Stomach (tissue), 9 donors: ENCODE data around the gene MBD3L2. TPM values are rescaled to one million over a fixed set of nuclear protein-coding genes. Genes with fewer than 3 reads are reported as not detected.

ENCODE experiments used
- DNase-seq, 2 donors: peaks; one replicate each; pipeline versions ENCODE4 v3.0.0 to v3.0.0-alpha.2; 2013 to 2019
- H3K27ac ChIP-seq, 5 donors: fragments of 200-600 bp in 4 of 5; sonication (generic) in 4 of 5; one replicate each; pipeline ENCODE4 v1.5.1; 2013 to 2019; ENCODE audit warnings: mild to moderate bottlenecking in 1 of 5, moderate library complexity in 1 of 5
- H3K27me3 ChIP-seq, 3 donors: fragments of 200-600 bp; sonication (generic); one replicate each; pipeline ENCODE4 v1.5.1; 2017 to 2019; ENCODE audit warnings: mixed run types in 1 of 3
- H3K36me3 ChIP-seq, 4 donors: fragments of 200-600 bp; sonication (generic); 1 replicate in 3 of 4; 2 replicates in 1 of 4; pipeline ENCODE4 v1.5.1; 2016 to 2019
- H3K4me1 ChIP-seq, 4 donors: fragments of 200-600 bp; sonication (generic); one replicate each; pipeline ENCODE4 v1.5.1; 2016 to 2019
- H3K4me3 ChIP-seq, 4 donors: fragments of 200-600 bp; sonication (generic) in 3 of 4; one replicate each; pipeline ENCODE4 v1.5.1; 2016 to 2019; ENCODE audit warnings: mild to moderate bottlenecking in 1 of 4
- H3K9me3 ChIP-seq, 4 donors: fragments of 200-600 bp; sonication (generic); one replicate each; pipeline ENCODE4 v1.5.1; 2016 to 2019
- EP300 ChIP-seq: sonication (generic); formaldehyde crosslinking; IDR thresholded peaks from one replicate; pipeline ENCODE4 v1.6.1; 2017; ENCODE audit warnings: antibody characterized with exemption
- POLR2A ChIP-seq, 4 donors: fragments of 450-650 bp; IDR thresholded peaks; one replicate each; pipeline ENCODE4 v1.6.1; 2016; ENCODE audit warnings: antibody characterized with exemption in 4 of 4, control low read depth in 2 of 4, mild to moderate bottlenecking in 1 of 4, moderate library complexity in 1 of 4
- POLR2AphosphoS5 ChIP-seq, 3 donors: sonication (generic); formaldehyde crosslinking; IDR thresholded peaks; one replicate each; pipeline ENCODE4 v1.6.1; 2016; ENCODE audit warnings: antibody characterized with exemption in 3 of 3
- WGBS, 5 donors: extraction: QIAGEN DNeasy Blood & Tissue Kit in 3 of 5; methylation state at CpG; one replicate each; pipeline versions ENCODE4 v1.1.5 to v1.1.7; 2013 to 2018; 5-methylcytosine and 5-hydroxymethylcytosine counted together
- intact Hi-C: fragments of 100-400 bp; cut with DNase I; formaldehyde crosslinking; loops from one replicate; pipeline ENCODE4 v1.15.1; 2023; ENCODE audit warnings: low total_unique reads
- polyA plus RNA-seq, 3 donors: library from polyadenylated mRNA; stranded (reverse); fragments of 200-250 nt; gene quantifications; one replicate each; pipeline ENCODE4 v1.2.3, GENCODE V29; 2013
- total RNA-seq, 5 donors: library from RNA; depleted of rRNA; stranded (reverse); fragments of >200 nt; gene quantifications; one replicate each; pipeline versions ENCODE4 v1.1.0 to v1.2.3, GENCODE V29; 2014 to 2016
- TF ChIP-seq, protein P1 (sequence below), 7 experiments: fragments of 450-650 bp in 4 of 7; fragments of 200-600 bp in 3 of 7; sonication (generic) in 3 of 7; IDR thresholded peaks; one replicate each; pipeline ENCODE4 v1.5.1; 2016 to 2019; ENCODE audit warnings: antibody characterized with exemption in 7 of 7, control low read depth in 2 of 7, mild to moderate bottlenecking in 1 of 7
- donor health status: healthy with polysubstance abuse.
- donor health status: Bipolar disorder and iron deficiency.
- donor health status: healthy.

Gene MBD3L2
- total and polyA plus RNA-seq, 8 donors = not detected

DNA sequence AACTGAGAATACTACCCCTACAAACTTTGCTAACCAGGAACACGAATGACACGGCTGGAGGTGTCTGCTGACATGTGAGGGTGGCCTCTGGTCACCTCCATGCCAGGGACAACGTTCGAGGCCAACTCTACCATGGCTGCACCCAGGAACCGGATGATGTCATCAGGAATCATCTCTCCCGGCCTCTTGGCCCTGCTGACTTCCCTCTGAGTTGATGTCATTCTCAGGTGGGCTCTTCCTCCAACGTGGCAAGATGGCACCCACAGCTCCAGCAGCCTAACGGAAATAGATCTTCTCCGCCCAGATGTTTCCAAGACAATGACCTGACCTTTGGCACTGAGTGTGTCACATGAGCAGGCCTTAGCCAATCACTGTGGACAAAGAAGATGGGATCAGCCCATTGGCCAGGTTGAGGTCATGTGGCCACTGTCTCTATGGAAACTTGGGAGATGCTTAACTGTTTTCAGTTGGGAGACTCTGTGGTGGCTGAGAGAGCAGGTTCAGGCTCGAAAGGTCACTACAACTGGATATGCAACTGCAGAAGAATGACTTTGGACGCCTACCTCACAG is 42.9 kb upstream of the MBD3L2 start:
- no peak for DNase-seq
- H3K9me3 ChIP-seq = no peaks in the 10 kb centered on the region
- H3K27me3 ChIP-seq = peaks cover 0 to 7% (median 0%) of the 10 kb centered on the region in 3 donors
- TF ChIP-seq, protein P1, sequence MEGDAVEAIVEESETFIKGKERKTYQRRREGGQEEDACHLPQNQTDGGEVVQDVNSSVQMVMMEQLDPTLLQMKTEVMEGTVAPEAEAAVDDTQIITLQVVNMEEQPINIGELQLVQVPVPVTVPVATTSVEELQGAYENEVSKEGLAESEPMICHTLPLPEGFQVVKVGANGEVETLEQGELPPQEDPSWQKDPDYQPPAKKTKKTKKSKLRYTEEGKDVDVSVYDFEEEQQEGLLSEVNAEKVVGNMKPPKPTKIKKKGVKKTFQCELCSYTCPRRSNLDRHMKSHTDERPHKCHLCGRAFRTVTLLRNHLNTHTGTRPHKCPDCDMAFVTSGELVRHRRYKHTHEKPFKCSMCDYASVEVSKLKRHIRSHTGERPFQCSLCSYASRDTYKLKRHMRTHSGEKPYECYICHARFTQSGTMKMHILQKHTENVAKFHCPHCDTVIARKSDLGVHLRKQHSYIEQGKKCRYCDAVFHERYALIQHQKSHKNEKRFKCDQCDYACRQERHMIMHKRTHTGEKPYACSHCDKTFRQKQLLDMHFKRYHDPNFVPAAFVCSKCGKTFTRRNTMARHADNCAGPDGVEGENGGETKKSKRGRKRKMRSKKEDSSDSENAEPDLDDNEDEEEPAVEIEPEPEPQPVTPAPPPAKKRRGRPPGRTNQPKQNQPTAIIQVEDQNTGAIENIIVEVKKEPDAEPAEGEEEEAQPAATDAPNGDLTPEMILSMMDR (IDR thresholded peaks at IDR 0.05) = no peak
- no peak for TF ChIP-seq EP300
- no peak for TF ChIP-seq POLR2A (IDR thresholded peaks at IDR 0.05)
- no peak for TF ChIP-seq POLR2AphosphoS5 (IDR thresholded peaks at IDR 0.05)
- no peaks in the 10 kb centered on the region for H3K4me1 ChIP-seq
- no peaks in the 10 kb centered on the region for H3K36me3 ChIP-seq
- H3K27ac ChIP-seq = no peak overlapping the region
- 83 to 87% (median 86%) methylated on average over 6 to 11 of the region's 11 CpGs for WGBS, 5 donors
- intact Hi-C loops = no loop called here
- no peak overlapping the region for H3K4me3 ChIP-seq

DNA sequence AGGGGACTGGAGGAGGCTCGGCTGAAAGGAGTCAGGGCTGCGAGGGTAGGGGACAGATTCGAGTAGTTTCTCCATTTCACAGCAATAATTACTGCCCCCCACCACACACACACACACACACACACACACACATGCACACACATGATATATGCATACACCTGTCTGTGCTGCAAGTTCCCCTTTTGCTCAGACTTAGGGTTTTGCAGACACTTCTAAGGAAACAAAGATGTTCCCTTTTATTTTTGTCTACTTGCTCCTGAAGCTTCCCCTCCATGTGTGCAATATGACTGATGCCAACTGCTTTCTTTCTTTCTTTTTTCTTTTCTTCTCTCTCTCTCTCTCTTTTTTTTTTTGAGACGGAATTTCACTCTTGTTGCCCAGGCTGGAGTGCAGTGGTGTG is 41.3 kb upstream of the MBD3L2 start:
- Histone ChIP-seq H3K36me3 (no peaks in the 10 kb centered on the region), H3K4me3 (no peak overlapping the region), H3K4me1 (no peaks in the 10 kb centered on the region), H3K27me3 (no peaks in the 10 kb centered on the region), H3K9me3 (no peaks in the 10 kb centered on the region), H3K27ac (no peak overlapping the region)
- TF ChIP-seq POLR2AphosphoS5 (IDR thresholded peaks at IDR 0.05) = no peak
- TF ChIP-seq, protein P1 (IDR thresholded peaks at IDR 0.05) = no peak
- no peak for DNase-seq
- 49 to 67% (median 64%) methylated on average over 4 of the region's 4 CpGs for WGBS, 5 donors
- intact Hi-C loops = no loop called here

DNA sequence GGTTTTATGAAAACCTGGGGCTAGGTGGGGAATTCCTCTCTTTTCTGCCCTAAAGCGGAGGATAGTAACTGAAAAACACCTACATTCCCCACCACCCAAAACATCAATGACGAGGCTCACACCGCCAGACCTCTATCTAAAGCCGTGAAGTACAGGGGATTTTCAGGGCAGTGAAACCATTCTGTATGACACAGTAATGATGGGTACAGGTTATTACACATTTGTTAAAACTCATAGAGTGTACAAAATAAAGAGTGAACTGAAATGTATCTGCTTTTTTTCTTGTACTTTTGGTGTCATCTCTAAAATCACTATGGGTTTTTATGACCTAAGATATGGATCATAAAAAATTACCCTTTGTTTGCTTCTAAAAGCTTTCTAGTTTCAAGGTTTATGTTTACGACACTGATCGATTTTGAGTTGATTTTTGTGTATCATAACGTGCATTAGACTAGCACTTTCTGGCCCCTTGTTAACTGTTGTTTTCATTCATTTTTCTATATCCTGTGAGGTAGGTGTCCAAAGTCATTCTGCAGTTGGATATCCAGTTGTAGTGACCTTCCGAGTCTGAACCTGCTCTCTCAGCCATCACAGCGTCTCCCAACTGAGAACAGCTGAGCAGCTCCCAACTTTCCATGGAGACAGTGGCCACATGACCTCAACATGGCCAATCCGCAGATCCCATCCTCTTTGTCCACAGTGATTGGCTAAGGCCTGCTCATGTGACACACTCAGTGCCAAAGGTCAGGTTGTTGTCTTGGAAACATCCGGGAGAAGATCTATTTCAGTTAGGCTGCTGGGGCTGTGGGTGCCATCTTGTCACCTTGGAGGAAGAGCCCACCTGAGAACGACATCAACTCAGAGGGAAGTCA is 38.2 kb upstream of the MBD3L2 start:
- intact Hi-C loops = no loop called here
- H3K27me3 ChIP-seq = no peaks in the 10 kb centered on the region
- H3K36me3 ChIP-seq = no peaks in the 10 kb centered on the region
- H3K9me3 ChIP-seq = no peaks in the 10 kb centered on the region
- no peak overlapping the region for H3K27ac ChIP-seq
- H3K4me1 ChIP-seq = no peaks in the 10 kb centered on the region
- H3K4me3 ChIP-seq = no peak overlapping the region
- TF ChIP-seq POLR2A (IDR thresholded peaks at IDR 0.05) (no peak), POLR2AphosphoS5 (IDR thresholded peaks at IDR 0.05) (no peak), EP300 (no peak)
- TF ChIP-seq, protein P1 (IDR thresholded peaks at IDR 0.05) = no peak
- 77 to 90% (median 85%) methylated on average over 11 to 12 of the region's 12 CpGs for WGBS, 5 donors
- DNase-seq = no peak

DNA sequence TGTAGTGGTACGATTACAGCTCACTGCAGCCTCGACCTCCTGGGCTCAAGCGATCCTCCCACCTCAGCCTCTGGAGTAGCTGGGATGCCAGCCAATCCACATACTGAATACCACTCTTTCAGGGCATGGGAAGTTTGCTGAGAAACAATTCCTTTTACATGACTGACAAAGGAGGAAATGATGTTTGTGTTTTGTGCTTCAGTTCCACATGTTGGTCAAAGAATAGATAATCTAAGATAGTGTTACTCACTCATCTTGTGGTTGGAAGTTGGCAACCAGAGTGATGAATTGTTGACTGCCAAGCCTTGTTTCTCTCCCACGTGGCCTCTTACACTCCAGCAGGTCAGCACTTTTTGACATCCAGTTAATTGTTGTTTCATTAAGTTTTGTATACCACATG is 35.4 kb upstream of the MBD3L2 start:
- Histone ChIP-seq H3K4me1 (no peaks in the 10 kb centered on the region), H3K9me3 (no peaks in the 10 kb centered on the region), H3K27ac (no peak overlapping the region), H3K4me3 (no peak overlapping the region), H3K27me3 (peaks cover 0 to 3% (median 0%) of the 10 kb centered on the region in 3 donors), H3K36me3 (no peaks in the 10 kb centered on the region)
- DNase-seq = no peak
- TF ChIP-seq POLR2AphosphoS5 (IDR thresholded peaks at IDR 0.05) (no peak), EP300 (no peak), POLR2A (IDR thresholded peaks at IDR 0.05) (no peak)
- TF ChIP-seq, protein P1 (IDR thresholded peaks at IDR 0.05) = no peak
- 58 to 72% (median 68%) methylated on average over 4 of the region's 4 CpGs for WGBS, 5 donors
- intact Hi-C loops = no loop called here
